SJCRH30 (cell line): ENCODE results near the gene FGF21. TPM values are rescaled to one million over a fixed set of nuclear protein-coding genes. Genes with fewer than 3 reads are reported as not detected.
"Not testable (repeated sequence)": the region's sequence is repeated elsewhere in the genome, so short reads cannot be mapped to it uniquely, and the experiment has no call there.

Source experiments
- DNase-seq, 2 experiments: peaks; one replicate each; pipeline ENCODE4 v3.0.0-alpha.2; 2015 to 2020
- H3K27ac ChIP-seq: fragments of 250-450 bp; sonication (Bioruptor Pico); 2 replicates; pipeline ENCODE4 v1.5.1; 2020; ENCODE audit warnings: mild to moderate bottlenecking, moderate library complexity
- H3K27me3 ChIP-seq: fragments of 250-450 bp; sonication (Bioruptor Pico); 2 replicates; pipeline ENCODE4 v1.5.1; 2020; ENCODE audit warnings: mild to moderate bottlenecking, moderate library complexity
- H3K36me3 ChIP-seq: fragments of 250-450 bp; sonication (Bioruptor Pico); 2 replicates; pipeline ENCODE4 v1.5.1; 2020; ENCODE audit warnings: mild to moderate bottlenecking, moderate library complexity
- H3K4me1 ChIP-seq: fragments of 250-450 bp; sonication (Bioruptor Pico); 2 replicates; pipeline ENCODE4 v1.5.1; 2020; ENCODE audit warnings: mild to moderate bottlenecking, moderate library complexity
- H3K4me3 ChIP-seq: fragments of 250-450 bp; sonication (Bioruptor Pico); 2 replicates; pipeline ENCODE4 v1.5.1; 2020; ENCODE audit warnings: mild to moderate bottlenecking, moderate library complexity
- H3K9me3 ChIP-seq: fragments of 250-450 bp; sonication (Bioruptor Pico); replicated peaks from 2 replicates; pipeline ENCODE4 v1.5.1; 2020; ENCODE audit warnings: mild to moderate bottlenecking, moderate library complexity
- total RNA-seq: library from RNA; depleted of rRNA; stranded (reverse); fragments of >200 nt; shearing (Covaris generic); gene quantifications from 2 replicates; pipeline ENCODE4 v1.2.3, GENCODE V29; 2014

The FGF21 gene
- total RNA-seq, 1 experiment from 2014 or later = not detected

GRCh38 chr19:48756686-48757085 lies 1.4 kb downstream of the FGF21 start:
- H3K36me3 ChIP-seq = no peaks in the 10 kb centered on the region
- no peaks in the 10 kb centered on the region for H3K9me3 ChIP-seq
- H3K4me3 ChIP-seq = no peak overlapping the region
- DNase-seq = no peak
- no peaks in the 10 kb centered on the region for H3K27me3 ChIP-seq
- H3K27ac ChIP-seq = no peak overlapping the region
- no peaks in the 10 kb centered on the region for H3K4me1 ChIP-seq

- no peaks in the 10 kb centered on the region for H3K4me1 ChIP-seq
- DNase-seq = no peak
- no peaks in the 10 kb centered on the region for H3K27me3 ChIP-seq
- H3K4me3 ChIP-seq = no peak overlapping the region
- H3K9me3 ChIP-seq = no peaks in the 10 kb centered on the region
- H3K36me3 ChIP-seq = no peaks in the 10 kb centered on the region
- no peak overlapping the region for H3K27ac ChIP-seq
These were observed 1.9 kb downstream of the FGF21 start for GRCh38 chr19:48757089-48757675.

GRCh38 chr19:48757741-48758144 lies 2.4 kb downstream of the FGF21 start:
- Histone ChIP-seq H3K27me3 (no peaks in the 10 kb centered on the region), H3K36me3 (no peaks in the 10 kb centered on the region), H3K27ac (no peak overlapping the region), H3K4me3 (no peak overlapping the region), H3K9me3 (no peaks in the 10 kb centered on the region), H3K4me1 (no peaks in the 10 kb centered on the region)
- DNase-seq = no peak

- Histone ChIP-seq H3K36me3 (no peaks in the 10 kb centered on the region), H3K4me1 (no peaks in the 10 kb centered on the region), H3K27ac (no peak overlapping the region), H3K9me3 (no peaks in the 10 kb centered on the region), H3K4me3 (no peak overlapping the region), H3K27me3 (no peaks in the 10 kb centered on the region)
- no peak for DNase-seq
These were observed 5.3 kb downstream of the FGF21 start for GRCh38 chr19:48760504-48761205.

- not testable (repeated sequence) for H3K27me3 ChIP-seq, DNase-seq, H3K9me3 ChIP-seq, H3K36me3 ChIP-seq, H3K27ac ChIP-seq, H3K4me3 ChIP-seq
- peaks cover 16% of the 10 kb centered on the region for H3K4me1 ChIP-seq
These were observed 10.5 kb downstream of the FGF21 start for GRCh38 chr19:48765816-48766215.

- H3K27me3 ChIP-seq, H3K27ac ChIP-seq, DNase-seq, H3K36me3 ChIP-seq, H3K4me3 ChIP-seq, H3K9me3 ChIP-seq: not testable (repeated sequence)
- peaks cover 16% of the 10 kb centered on the region for H3K4me1 ChIP-seq
These were observed 12.9 kb downstream of the FGF21 start for GRCh38 chr19:48768171-48768753.

- H3K9me3 ChIP-seq = no peaks in the 10 kb centered on the region
- H3K36me3 ChIP-seq = no peaks in the 10 kb centered on the region
- H3K27me3 ChIP-seq = peaks cover 5% of the 10 kb centered on the region; the same call in 1 of the 2 replicates
- peak in 1 of 2 experiments; percentile 49 for DNase-seq
- H3K4me1 ChIP-seq = peaks cover 16% of the 10 kb centered on the region
- no peak overlapping the region for H3K27ac ChIP-seq
- no peak overlapping the region for H3K4me3 ChIP-seq
These were observed 13.8 kb downstream of the FGF21 start for GRCh38 chr19:48768994-48769713.

GRCh38 chr19:48770266-48770665 lies 14.9 kb downstream of the FGF21 start:
- Histone ChIP-seq H3K27ac (peak overlapping the region; percentile 21; the same call in 1 of the 2 replicates), H3K4me3 (no peak overlapping the region), H3K9me3 (no peaks in the 10 kb centered on the region), H3K4me1 (peaks cover 16% of the 10 kb centered on the region), H3K36me3 (no peaks in the 10 kb centered on the region), H3K27me3 (peaks cover 5% of the 10 kb centered on the region; the same call in 1 of the 2 replicates)
- DNase-seq = no peak

- peak overlapping the region; percentile 41 for H3K4me3 ChIP-seq
- peaks cover 5% of the 10 kb centered on the region; the same call in 1 of the 2 replicates for H3K27me3 ChIP-seq
- no peaks in the 10 kb centered on the region for H3K36me3 ChIP-seq
- H3K9me3 ChIP-seq = no peaks in the 10 kb centered on the region
- H3K27ac ChIP-seq = peak overlapping the region; percentile 21
- peaks cover 16% of the 10 kb centered on the region for H3K4me1 ChIP-seq
- DNase-seq = peak; percentile 38 to 62
These were observed 15.6 kb downstream of the FGF21 start for GRCh38 chr19:48770734-48771472.

GRCh38 chr19:48772503-48772953 lies 17.2 kb downstream of the FGF21 start:
- no peak overlapping the region for H3K4me3 ChIP-seq
- H3K36me3 ChIP-seq = no peaks in the 10 kb centered on the region
- H3K9me3 ChIP-seq = no peaks in the 10 kb centered on the region
- no peak for DNase-seq
- H3K4me1 ChIP-seq = peaks cover 16% of the 10 kb centered on the region
- H3K27ac ChIP-seq = no peak overlapping the region
- peaks cover 5% of the 10 kb centered on the region; the same call in 1 of the 2 replicates for H3K27me3 ChIP-seq

- no peaks in the 10 kb centered on the region for H3K27me3 ChIP-seq
- no peak overlapping the region for H3K4me3 ChIP-seq
- H3K4me1 ChIP-seq = 0 out of 2 replicates have a peak, but pooled peaks cover 8% of the 10 kb centered on the region
- H3K9me3 ChIP-seq = no peaks in the 10 kb centered on the region
- H3K36me3 ChIP-seq = no peaks in the 10 kb centered on the region
- no peak for DNase-seq
- H3K27ac ChIP-seq = no peak overlapping the region
These were observed 21.8 kb downstream of the FGF21 start for GRCh38 chr19:48777139-48777538.

GRCh38 chr19:48777720-48778119 lies 22.4 kb downstream of the FGF21 start:
- DNase-seq = no peak
- H3K36me3 ChIP-seq = no peaks in the 10 kb centered on the region
- H3K4me1 ChIP-seq = 0 out of 2 replicates have a peak, but pooled peaks cover 8% of the 10 kb centered on the region
- H3K9me3 ChIP-seq = no peaks in the 10 kb centered on the region
- no peak overlapping the region for H3K27ac ChIP-seq
- no peak overlapping the region for H3K4me3 ChIP-seq
- no peaks in the 10 kb centered on the region for H3K27me3 ChIP-seq

GRCh38 chr19:48779636-48780035 lies 24.3 kb downstream of the FGF21 start:
- Histone ChIP-seq H3K4me3 (no peak overlapping the region), H3K36me3 (no peaks in the 10 kb centered on the region), H3K27ac (no peak overlapping the region), H3K9me3 (no peaks in the 10 kb centered on the region), H3K4me1 (0 out of 2 replicates have a peak, but pooled peaks cover 8% of the 10 kb centered on the region), H3K27me3 (peaks cover 3% of the 10 kb centered on the region; the same call in 1 of the 2 replicates)
- no peak for DNase-seq
